Transverse colon (tissue), 4 donors: Measurements from ENCODE around the gene PACS2. TPM values are rescaled to one million over a fixed set of nuclear protein-coding genes. Genes with fewer than 3 reads are reported as not detected.

ENCODE experiments used
- DNase-seq: peaks from one replicate; pipeline ENCODE4 v3.0.0-alpha.2; 2019
- H3K27ac ChIP-seq, 4 donors: fragments of 200-600 bp; sonication (generic); 2 replicates each; pipeline ENCODE4 v1.5.1; 2016 to 2018; ENCODE audit warnings: inconsistent platforms in 4 of 4
- H3K27me3 ChIP-seq: fragments of 200-600 bp; sonication (generic); 2 replicates; pipeline ENCODE4 v1.5.1; 2017; ENCODE audit warnings: inconsistent platforms
- H3K36me3 ChIP-seq, 4 donors: fragments of 200-600 bp; sonication (generic); 2 replicates each; pipeline ENCODE4 v1.5.1; 2017 to 2019; ENCODE audit warnings: inconsistent platforms in 4 of 4
- H3K4me1 ChIP-seq, 4 donors: fragments of 200-600 bp; sonication (generic); 2 replicates each; pipeline ENCODE4 v1.5.1; 2017 to 2020; ENCODE audit warnings: inconsistent platforms in 4 of 4
- H3K4me3 ChIP-seq, 4 donors: fragments of 200-600 bp; sonication (generic); 1 replicate in 1 of 4; 2 replicates in 3 of 4; pipeline versions ENCODE4 v1.5.1 to v1.6.1; 2017 to 2019; ENCODE audit warnings: inconsistent platforms in 4 of 4
- H3K9me3 ChIP-seq, 2 donors: fragments of 200-600 bp; sonication (generic); 2 replicates each; pipeline ENCODE4 v1.5.1; 2017 to 2019; ENCODE audit warnings: inconsistent platforms in 2 of 2
- CTCF ChIP-seq, 5 experiments: fragments of 200-600 bp in 3 of 5; fragments of 450-650 bp in 2 of 5; sonication (generic) in 3 of 5; IDR thresholded peaks; 1 replicate in 2 of 5; 2 replicates in 3 of 5; pipeline ENCODE4 v1.5.1; 2016 to 2017; ENCODE audit warnings: antibody characterized with exemption in 5 of 5, inconsistent platforms in 3 of 5, mild to moderate bottlenecking in 2 of 5, moderate library complexity in 1 of 5
- EP300 ChIP-seq: sonication (generic); formaldehyde crosslinking; IDR thresholded peaks from one replicate; pipeline ENCODE4 v1.6.1; 2017; ENCODE audit warnings: antibody characterized with exemption, low read depth
- POLR2A ChIP-seq: fragments of 450-650 bp; IDR thresholded peaks from one replicate; pipeline ENCODE4 v1.6.1; 2016; ENCODE audit warnings: antibody characterized with exemption, mild to moderate bottlenecking, moderate library complexity
- POLR2AphosphoS5 ChIP-seq, 3 donors: sonication (generic); formaldehyde crosslinking; IDR thresholded peaks; one replicate each; pipeline ENCODE4 v1.6.1; 2016; ENCODE audit warnings: antibody characterized with exemption in 3 of 3
- WGBS, 2 donors: methylation state at CpG; one replicate each; pipeline ENCODE4 v1.1.5; 2018; ENCODE audit warnings: low coverage in 1 of 2; 5-methylcytosine and 5-hydroxymethylcytosine counted together
- in situ Hi-C, 4 donors: fragments of 200-750 bp; cut with MboI; loops; one replicate each; pipeline versions ENCODE4 v1.15.0 to v1.15.1; 2017; ENCODE audit warnings: low sequenced_read_pairs in 3 of 4, low pct_ligation_motif_present in 1 of 4, low pct_unique_long_range_greater_than_20kb in 1 of 4
- intact Hi-C: fragments of 100-400 bp; cut with DNase I; formaldehyde crosslinking; loops from one replicate; pipeline ENCODE4 v1.15.1; 2023; ENCODE audit warnings: low total_unique reads
- total RNA-seq, 4 donors: library from RNA; depleted of rRNA; stranded (reverse); fragments of >200 nt; gene quantifications; one replicate each; pipeline ENCODE4 v1.1.0, GENCODE V29; 2016

The PACS2 gene
- total RNA-seq, 4 donors from 2014 or later, result 63.0 to 249 (median 135) TPM

GRCh38 chr14:105398726-105399465 is 84.3 kb downstream of the PACS2 start:
- no peak for DNase-seq
- no peaks in the 10 kb centered on the region for H3K27me3 ChIP-seq
- H3K27ac ChIP-seq, result peak overlapping the region; percentile 84 to 91 (median 87)
- peaks cover 11 to 17% (median 15%) of the 10 kb centered on the region in 4 donors for H3K4me1 ChIP-seq
- peak overlapping the region; percentile 62 to 76 (median 66) for H3K4me3 ChIP-seq
- intact Hi-C loops, result no loop called here
- 20% methylated on average over 28 of the region's 41 CpGs; no CpG with 5 or more reads in 1 of the 2 donors for WGBS, 2 donors
- H3K9me3 ChIP-seq, result no peaks in the 10 kb centered on the region
- TF ChIP-seq EP300, result no peak
- TF ChIP-seq CTCF (IDR thresholded peaks at IDR 0.05), result no peak
- no peak for TF ChIP-seq POLR2AphosphoS5 (IDR thresholded peaks at IDR 0.05)
- TF ChIP-seq POLR2A, result no peak
- in situ Hi-C loops, result no loop called here
- H3K36me3 ChIP-seq, result peaks cover 0 to 6% (median 2%) of the 10 kb centered on the region in 4 donors

GRCh38 chr14:105399466-105399775 is 84.9 kb downstream of the PACS2 start:
- DNase-seq, result no peak
- peak overlapping the region in 1 of 4 donors; percentile 88 for H3K27ac ChIP-seq
- no peaks in the 10 kb centered on the region for H3K9me3 ChIP-seq
- H3K36me3 ChIP-seq, result peaks cover 0 to 6% (median 2%) of the 10 kb centered on the region in 4 donors
- peaks cover 11 to 17% (median 15%) of the 10 kb centered on the region in 4 donors for H3K4me1 ChIP-seq
- intact Hi-C loops (no loop called here), in situ Hi-C loops (no loop called here)
- peak overlapping the region in 2 of 4 donors; percentile 70 to 76 for H3K4me3 ChIP-seq
- no peak for TF ChIP-seq CTCF (IDR thresholded peaks at IDR 0.05)
- 91% methylated on average over 8 of the region's 8 CpGs; no CpG with 5 or more reads in 1 of the 2 donors for WGBS, 2 donors
- no peaks in the 10 kb centered on the region for H3K27me3 ChIP-seq

GRCh38 chr14:105400016-105400415 is 85.5 kb downstream of the PACS2 start:
- in situ Hi-C loops, result no loop called here
- peaks cover 0 to 6% (median 2%) of the 10 kb centered on the region in 4 donors for H3K36me3 ChIP-seq
- H3K4me1 ChIP-seq, result peaks cover 11 to 17% (median 15%) of the 10 kb centered on the region in 4 donors
- no peaks in the 10 kb centered on the region for H3K9me3 ChIP-seq
- H3K4me3 ChIP-seq, result no peak overlapping the region
- H3K27ac ChIP-seq, result no peak overlapping the region
- H3K27me3 ChIP-seq, result no peaks in the 10 kb centered on the region
- DNase-seq, result no peak
- intact Hi-C loops, result no loop called here
- 93% methylated on average over 9 of the region's 9 CpGs; no CpG with 5 or more reads in 1 of the 2 donors for WGBS, 2 donors
- TF ChIP-seq POLR2AphosphoS5 (IDR thresholded peaks at IDR 0.05) (no peak), POLR2A (no peak), EP300 (no peak), CTCF (IDR thresholded peaks at IDR 0.05) (no peak)

GRCh38 chr14:105401699-105402098 is 87.2 kb downstream of the PACS2 start:
- DNase-seq, result no peak
- no peaks in the 10 kb centered on the region for H3K27me3 ChIP-seq
- peaks cover 11 to 17% (median 15%) of the 10 kb centered on the region in 4 donors for H3K4me1 ChIP-seq
- in situ Hi-C loops (no loop called here), intact Hi-C loops (no loop called here)
- H3K27ac ChIP-seq, result no peak overlapping the region
- 94 to 98% methylated on average over 6 to 9 of the region's 9 CpGs for WGBS, 2 donors
- no peak for TF ChIP-seq POLR2A
- no peak for TF ChIP-seq POLR2AphosphoS5 (IDR thresholded peaks at IDR 0.05)
- TF ChIP-seq CTCF (IDR thresholded peaks at IDR 0.05), result no peak
- TF ChIP-seq EP300, result no peak
- no peaks in the 10 kb centered on the region for H3K9me3 ChIP-seq
- peaks cover 0 to 6% (median 2%) of the 10 kb centered on the region in 4 donors for H3K36me3 ChIP-seq
- H3K4me3 ChIP-seq, result no peak overlapping the region
